Endothelial cell of umbilical vein (primary cell): ENCODE data around the gene AK5. TPM values are rescaled to one million over a fixed set of nuclear protein-coding genes. Genes with fewer than 3 reads are reported as not detected.
"Not testable (repeated sequence)": the region's sequence is repeated elsewhere in the genome, so short reads cannot be mapped to it uniquely, and the experiment has no call there.

Source experiments
- BruUV-seq: library from RNA; stranded (reverse); fragments of 400-500 nt; replicated peaks from 2 replicates; lab custom pipeline; 2021; lab: Mats Ljungman, UMichigan
- CTCF ChIA-PET: fragments of 300-600, 350-600 bp; sonication (Branson Sonifier 250); formaldehyde crosslinking; loops from one replicate; lab custom pipeline; 2021; ENCODE audit warnings: antibody characterized with exemption, inconsistent platforms; lab: Charles Lee
- POLR2A ChIA-PET: fragments of 300-600, 350-600 bp; sonication (Branson Sonifier 250); formaldehyde crosslinking; loops from one replicate; lab custom pipeline; 2021; ENCODE audit warnings: antibody characterized with exemption, inconsistent platforms; lab: Charles Lee
- DNase-seq: peaks from one replicate; pipeline ENCODE4 v3.0.0-alpha.2; 2011; ENCODE audit warnings: low read depth, low spot score
- FAIRE-seq: peaks from 2 replicates; lab custom pipeline; 2011; peaks lifted over from hg19 to GRCh38; lab: Jason Lieb, UNC
- H2AFZ ChIP-seq: 2 replicates; pipeline ENCODE4 v1.6.0; 2012; ENCODE audit warnings: low read depth, low read length, control low read depth, inconsistent platforms
- H3K27ac ChIP-seq: 2 replicates; pipeline ENCODE4 v1.5.1; 2011; ENCODE audit warnings: low read depth, mild to moderate bottlenecking, control low read depth, low read length, moderate library complexity; ENCODE audit not compliant: insufficient read depth
- H3K27me3 ChIP-seq, 2 experiments: 2 replicates each; pipeline versions ENCODE4 v1.6.0 to v1.6.1; 2011; ENCODE audit warnings: low read length in 2 of 2, mixed read lengths in 1 of 2; ENCODE audit not compliant: control insufficient read depth in 2 of 2, insufficient read depth in 2 of 2
- H3K36me3 ChIP-seq, 2 experiments: 2 replicates in 1 of 2; 3 replicates in 1 of 2; pipeline ENCODE4 v1.5.1; 2011; ENCODE audit warnings: low read length in 2 of 2, mild to moderate bottlenecking in 1 of 2, moderate library complexity in 1 of 2; ENCODE audit not compliant: control insufficient read depth in 2 of 2, insufficient read depth in 2 of 2; ENCODE audit errors: extremely low read depth in 1 of 2
- H3K4me1 ChIP-seq: 3 replicates; pipeline ENCODE4 v1.5.1; 2011; ENCODE audit warnings: mild to moderate bottlenecking, low read length; ENCODE audit not compliant: control insufficient read depth, insufficient read depth; ENCODE audit errors: extremely low read depth
- H3K4me2 ChIP-seq: 2 replicates; pipeline ENCODE4 v1.6.1; 2011; ENCODE audit warnings: low read length, control low read depth, mixed read lengths; ENCODE audit not compliant: insufficient read depth
- H3K4me3 ChIP-seq, 3 experiments: fragments of 200-600 bp in 1 of 3; sonication (generic), shearing (Covaris generic) in 1 of 3; replicated peaks in 1 of 3; 2 replicates each; pipeline ENCODE4 v1.5.1; 2011 to 2016; ENCODE audit warnings: control low read depth in 3 of 3, low read length in 3 of 3, mild to moderate bottlenecking in 2 of 3, inconsistent platforms in 1 of 3, low read depth in 1 of 3, moderate library complexity in 1 of 3; ENCODE audit not compliant: insufficient read depth in 1 of 3
- H3K79me2 ChIP-seq: 2 replicates; pipeline ENCODE4 v1.6.0; 2012; ENCODE audit warnings: low read length, inconsistent platforms; ENCODE audit not compliant: control insufficient read depth, insufficient read depth
- H3K9ac ChIP-seq: replicated peaks from 2 replicates; pipeline ENCODE3; 2011; ENCODE audit warnings: low read length, control low read depth; ENCODE audit not compliant: insufficient read depth; ENCODE audit errors: extremely low read depth
- H3K9me1 ChIP-seq: replicated peaks from 3 replicates; pipeline ENCODE4 v1.6.0; 2011; ENCODE audit warnings: mild to moderate bottlenecking, low read length; ENCODE audit not compliant: control insufficient read depth, insufficient read depth; ENCODE audit errors: extremely low read depth
- H3K9me3 ChIP-seq: replicated peaks from 2 replicates; pipeline ENCODE4 v1.5.1; 2012; ENCODE audit warnings: low read length, inconsistent platforms; ENCODE audit not compliant: control insufficient read depth, insufficient read depth
- H4K20me1 ChIP-seq: replicated peaks from 2 replicates; pipeline ENCODE3; 2011; ENCODE audit warnings: mild to moderate bottlenecking, low read length; ENCODE audit not compliant: control insufficient read depth, insufficient read depth; ENCODE audit errors: extremely low read depth
- POLR2A ChIP-seq: IDR thresholded peaks from 2 replicates; pipeline ENCODE4 v1.6.1; 2012; ENCODE audit warnings: low read depth, mild to moderate bottlenecking, control low read depth, low read length
- dilution Hi-C: fragments of 300-500 bp; cut with MboI; formaldehyde crosslinking; loops from one replicate; pipeline ENCODE4 v1.15.0; 2019; ENCODE audit warnings: low sequenced_read_pairs; ENCODE audit not compliant: extremely low pct_ligation_motif_present
- intact Hi-C: fragments of 100-400 bp; cut with micrococcal nuclease; formaldehyde crosslinking; loops from one replicate; pipeline ENCODE4 v1.10.0; 2022
- polyA plus RNA-seq, 4 experiments: library from polyadenylated mRNA; depleted of rRNA in 3 of 4; stranded (reverse) in 3 of 4; unstranded in 1 of 4; fragments of >200 nt; gene quantifications; 2 replicates each; pipeline versions ENCODE4 v1.2.1 to v1.2.3, GENCODE V29; 2011 to 2012; ENCODE audit warnings: missing spikeins in 1 of 4
- total RNA-seq: library from RNA; stranded (reverse); gene quantifications from 2 replicates; pipeline ENCODE4 v1.2.3, GENCODE V29; 2021
- TF ChIP-seq, protein P1 (sequence below), 2 donors: IDR thresholded peaks; 1 replicate in 1 of 2; 2 replicates in 1 of 2; pipeline ENCODE4 v1.5.1; 2011; ENCODE audit warnings: low read length in 2 of 2, mild to moderate bottlenecking in 2 of 2, moderate library complexity in 2 of 2, control low read depth in 1 of 2, inconsistent platforms in 1 of 2, low read depth in 1 of 2; ENCODE audit not compliant: insufficient read depth in 1 of 2; ENCODE audit errors: extremely low read depth in 1 of 2

The AK5 gene
- total and polyA plus RNA-seq, 2 donors (not counting 3 experiments of a cell fraction or from before 2014, with no cell fraction given): 5.0 to 7.5 TPM

DNA sequence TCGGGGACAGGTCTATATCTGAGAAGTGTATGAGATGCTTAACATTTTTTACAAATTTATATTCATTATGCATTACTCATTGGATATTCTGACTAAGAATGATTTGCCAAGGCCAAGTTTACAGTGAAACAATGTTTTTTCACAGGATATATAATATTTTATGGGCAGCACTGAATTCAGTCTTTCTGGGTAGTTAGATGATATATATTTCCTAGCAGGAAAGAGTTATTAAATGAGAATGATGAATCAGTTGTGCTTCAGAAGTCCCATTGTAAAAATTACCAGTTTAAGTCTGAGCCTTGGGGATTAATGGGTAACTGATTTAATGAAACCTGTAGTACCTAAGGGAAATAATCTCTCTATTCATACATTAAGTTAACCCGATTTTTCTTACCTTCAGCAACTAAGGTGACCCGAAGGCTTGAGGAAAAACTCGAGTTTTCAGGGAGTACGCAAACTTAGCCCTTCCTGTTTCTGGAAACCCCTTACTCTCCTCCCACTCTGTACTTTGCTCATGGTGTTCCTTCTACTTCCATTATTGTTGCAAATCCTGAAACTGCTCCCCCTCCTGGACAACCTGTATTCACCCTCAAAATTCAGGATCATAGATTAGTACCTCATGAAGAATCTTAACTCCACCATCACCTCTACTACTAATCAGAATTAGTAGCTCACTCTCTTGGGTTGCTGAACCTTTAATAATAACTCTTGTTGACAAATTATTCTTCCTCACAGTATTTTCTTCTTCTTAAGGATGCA, 135.1 kb downstream of the AK5 start:
- H2AFZ ChIP-seq: peak overlapping the region; percentile 27
- intact Hi-C loops (loop anchor here (2.0 kb wide), 1 partner anchor 268 kb away; no protein-coding TSS in a partner anchor), dilution Hi-C loops (no loop called here)
- H3K9ac ChIP-seq: no peak overlapping the region
- no peak for FAIRE-seq
- BruUV-seq: no TSS peak
- TF ChIP-seq, protein P1, sequence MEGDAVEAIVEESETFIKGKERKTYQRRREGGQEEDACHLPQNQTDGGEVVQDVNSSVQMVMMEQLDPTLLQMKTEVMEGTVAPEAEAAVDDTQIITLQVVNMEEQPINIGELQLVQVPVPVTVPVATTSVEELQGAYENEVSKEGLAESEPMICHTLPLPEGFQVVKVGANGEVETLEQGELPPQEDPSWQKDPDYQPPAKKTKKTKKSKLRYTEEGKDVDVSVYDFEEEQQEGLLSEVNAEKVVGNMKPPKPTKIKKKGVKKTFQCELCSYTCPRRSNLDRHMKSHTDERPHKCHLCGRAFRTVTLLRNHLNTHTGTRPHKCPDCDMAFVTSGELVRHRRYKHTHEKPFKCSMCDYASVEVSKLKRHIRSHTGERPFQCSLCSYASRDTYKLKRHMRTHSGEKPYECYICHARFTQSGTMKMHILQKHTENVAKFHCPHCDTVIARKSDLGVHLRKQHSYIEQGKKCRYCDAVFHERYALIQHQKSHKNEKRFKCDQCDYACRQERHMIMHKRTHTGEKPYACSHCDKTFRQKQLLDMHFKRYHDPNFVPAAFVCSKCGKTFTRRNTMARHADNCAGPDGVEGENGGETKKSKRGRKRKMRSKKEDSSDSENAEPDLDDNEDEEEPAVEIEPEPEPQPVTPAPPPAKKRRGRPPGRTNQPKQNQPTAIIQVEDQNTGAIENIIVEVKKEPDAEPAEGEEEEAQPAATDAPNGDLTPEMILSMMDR (IDR thresholded peaks at IDR 0.05; ENCODE audit: extremely low read depth in 1 of 2, insufficient read depth in 1 of 2, low read depth in 1 of 2, low read length in 2 of 2): peak; percentile 27 to 28
- no peak for TF ChIP-seq POLR2A
- H3K4me1 ChIP-seq: peaks cover 14% of the 10 kb centered on the region
- H3K9me3 ChIP-seq: no peaks in the 10 kb centered on the region
- H3K79me2 ChIP-seq: no peaks in the 10 kb centered on the region
- H3K27ac ChIP-seq: no peak overlapping the region
- no peak overlapping the region for H3K4me3 ChIP-seq
- no peak overlapping the region for H3K4me2 ChIP-seq
- no peaks in the 10 kb centered on the region for H3K9me1 ChIP-seq
- H4K20me1 ChIP-seq: no peaks in the 10 kb centered on the region
- ChIA-PET CTCF (no interaction called here), POLR2A (no interaction called here)
- H3K27me3 ChIP-seq: no peaks in the 10 kb centered on the region
- DNase-seq: peak; percentile 32
- H3K36me3 ChIP-seq: no peaks in the 10 kb centered on the region

DNA sequence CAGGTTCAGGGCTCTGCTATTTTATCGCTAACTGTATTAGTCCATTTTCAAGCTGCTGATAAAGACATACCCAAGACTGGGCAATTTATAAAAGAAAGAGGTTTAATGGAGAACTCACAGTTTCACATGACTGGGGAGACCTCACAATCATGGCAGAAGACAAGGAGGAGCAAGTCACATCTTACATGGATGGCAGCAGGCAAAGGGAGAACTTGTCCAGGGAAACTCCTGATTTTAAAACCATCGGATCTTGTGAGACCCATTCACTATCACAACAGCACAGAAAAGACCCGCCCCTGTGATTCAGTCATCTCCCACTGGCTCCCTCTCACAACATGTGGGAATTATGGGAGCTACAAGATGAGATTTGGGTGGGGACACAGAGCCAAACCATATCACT, 136.2 kb downstream of the AK5 start:
- dilution Hi-C loops, CTCF ChIA-PET, H3K4me3 ChIP-seq, H3K9me3 ChIP-seq, POLR2A ChIA-PET, DNase-seq, H3K4me1 ChIP-seq, H3K9ac ChIP-seq, H3K36me3 ChIP-seq, FAIRE-seq, H2AFZ ChIP-seq, H3K27me3 ChIP-seq, BruUV-seq, intact Hi-C loops, H3K79me2 ChIP-seq, H3K9me1 ChIP-seq, H3K27ac ChIP-seq, H3K4me2 ChIP-seq, H4K20me1 ChIP-seq: not testable (repeated sequence)
